Right ventricle myocardium inferior (tissue), 1 donor: ENCODE measurements around the gene KIF12. TPM values are rescaled to one million over a fixed set of nuclear protein-coding genes. Genes with fewer than 3 reads are reported as not detected.
A peak's percentile ranks its signal among the peaks of the same experiment; 100 is the strongest.
"Not testable (repeated sequence)": the region's sequence is repeated elsewhere in the genome, so short reads cannot be mapped to it uniquely, and the experiment has no call there.

Experiments
- ATAC-seq: fragments of 200-7000 bp; cut with Tn5 transposase; one replicate; pipeline ENCODE4 v1.9.1; 2020; ENCODE audit warnings: mild to moderate bottlenecking, moderate library complexity
- DNase-seq: peaks from one replicate; pipeline ENCODE4 v3.0.0; 2021; ENCODE audit errors: missing footprints
- intact Hi-C: fragments of 100-400 bp; cut with DNase I; formaldehyde crosslinking; loops from one replicate; pipeline ENCODE4 v1.11.0; 2022
- total RNA-seq: library from RNA; stranded (reverse); fragmentation: NEBNext Ultra II Directional; extraction: Animal tissue kit (Norgen Biotek cat#: 25700); gene quantifications from one replicate; pipeline ENCODE4 v1.2.1, GENCODE V29; 2021
- donor health status: DM: no; HTN: yes; CAD: no; lungs with severe emphysema.

KIF12 gene
- total RNA-seq, 1 donor from 2014 or later, result not detected

- intact Hi-C loops, result no loop called here
- DNase-seq, result no peak
- no peak for ATAC-seq
These were observed 8.3 kb downstream of the KIF12 start for GRCh38 chr9:114090798-114091197.

GRCh38 chr9:114089206-114089840, 9.8 kb downstream of the KIF12 start:
- no peak for DNase-seq
- no peak for ATAC-seq
- intact Hi-C loops, result no loop called here

GRCh38 chr9:114088571-114089170, 10.4 kb downstream of the KIF12 start:
- ATAC-seq (no peak), DNase-seq (no peak)
- intact Hi-C loops, result no loop called here

GRCh38 chr9:114087721-114088120, 11.4 kb downstream of the KIF12 start:
- intact Hi-C loops, result no loop called here
- DNase-seq, result no peak
- no peak for ATAC-seq

GRCh38 chr9:114086607-114087006, 12.5 kb downstream of the KIF12 start:
- intact Hi-C loops, result no loop called here
- ATAC-seq (no peak), DNase-seq (no peak)

GRCh38 chr9:114086009-114086408, 13.1 kb downstream of the KIF12 start:
- ATAC-seq (no peak), DNase-seq (peak; percentile 26)
- intact Hi-C loops, result no loop called here

- intact Hi-C loops, result no loop called here
- DNase-seq (peak; percentile 25), ATAC-seq (no peak)
These were observed 13.7 kb downstream of the KIF12 start for GRCh38 chr9:114085387-114085789.

- peak; percentile 15 for ATAC-seq
- DNase-seq, result no peak
- intact Hi-C loops, result no loop called here
These were observed 14.6 kb downstream of the KIF12 start for GRCh38 chr9:114084282-114085073.

GRCh38 chr9:114083666-114084065, 15.4 kb downstream of the KIF12 start:
- intact Hi-C loops, result loop anchor here (2.0 kb wide), 1 partner anchor 207 kb away; no protein-coding TSS in a partner anchor
- DNase-seq (no peak), ATAC-seq (no peak)

GRCh38 chr9:114082763-114083412, 16.2 kb downstream of the KIF12 start:
- not testable (repeated sequence) for DNase-seq

GRCh38 chr9:114082017-114082762, 16.9 kb downstream of the KIF12 start:
- peak; percentile 82 for DNase-seq
- intact Hi-C loops, result loop anchor here (2.0 kb wide), 1 partner anchor 209 kb away; no protein-coding TSS in a partner anchor
- peak; percentile 89 for ATAC-seq

More at GRCh38 chr9:114082763-114083412, 16.2 kb downstream of the KIF12 start:
- ATAC-seq, result not testable (repeated sequence)
- intact Hi-C loops, result loop anchor here (2.0 kb wide), 1 partner anchor 208 kb away; no protein-coding TSS in a partner anchor

- intact Hi-C loops, result loop anchor here (2.0 kb wide), 1 partner anchor 209 kb away; no protein-coding TSS in a partner anchor
- DNase-seq, result no peak
These were observed 17.6 kb downstream of the KIF12 start for GRCh38 chr9:114081441-114082016.

GRCh38 chr9:114080773-114081440, 18.2 kb downstream of the KIF12 start:
- DNase-seq, result no peak

More at GRCh38 chr9:114081441-114082016, 17.6 kb downstream of the KIF12 start:
- ATAC-seq, result no peak

GRCh38 chr9:114080195-114080772, 18.8 kb downstream of the KIF12 start:
- intact Hi-C loops, result no loop called here
- no peak for ATAC-seq
- DNase-seq, result no peak

More at GRCh38 chr9:114080773-114081440, 18.2 kb downstream of the KIF12 start:
- ATAC-seq, result no peak
- intact Hi-C loops, result no loop called here

- intact Hi-C loops, result no loop called here
- DNase-seq (no peak), ATAC-seq (no peak)
These were observed 20.3 kb downstream of the KIF12 start for GRCh38 chr9:114078781-114079156.

- DNase-seq, result no peak
- no peak for ATAC-seq
- intact Hi-C loops, result no loop called here
These were observed 20.9 kb downstream of the KIF12 start, which contains the start of gene AMBP for GRCh38 chr9:114078021-114078780. AMBP (minus strand) TSS chr9:114078300; CDS start chr9:114078209, 91 bp downstream.
